ENCODE measurements around the gene RGS7.

DNA sequence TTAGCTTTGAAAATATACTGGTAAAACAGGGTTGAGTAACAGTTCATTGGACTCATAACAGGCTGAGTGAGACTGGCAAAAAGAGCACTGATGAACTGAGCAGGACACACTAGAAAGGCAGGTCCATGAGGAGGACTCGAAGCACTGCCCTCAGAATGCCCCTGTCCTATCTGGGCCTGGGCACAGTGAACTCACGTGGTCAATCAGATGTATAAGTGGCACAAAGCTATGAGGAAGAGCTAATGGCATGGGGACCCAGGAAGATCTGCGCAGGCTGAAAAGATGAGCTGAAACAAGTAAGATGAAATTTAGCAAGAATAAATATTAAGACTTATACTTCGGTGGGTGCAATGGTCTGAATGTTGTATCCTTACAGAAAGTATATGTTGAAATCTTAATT is 9.2 kb upstream of the RGS7 start:
- TF ChIP-seq, protein P1, sequence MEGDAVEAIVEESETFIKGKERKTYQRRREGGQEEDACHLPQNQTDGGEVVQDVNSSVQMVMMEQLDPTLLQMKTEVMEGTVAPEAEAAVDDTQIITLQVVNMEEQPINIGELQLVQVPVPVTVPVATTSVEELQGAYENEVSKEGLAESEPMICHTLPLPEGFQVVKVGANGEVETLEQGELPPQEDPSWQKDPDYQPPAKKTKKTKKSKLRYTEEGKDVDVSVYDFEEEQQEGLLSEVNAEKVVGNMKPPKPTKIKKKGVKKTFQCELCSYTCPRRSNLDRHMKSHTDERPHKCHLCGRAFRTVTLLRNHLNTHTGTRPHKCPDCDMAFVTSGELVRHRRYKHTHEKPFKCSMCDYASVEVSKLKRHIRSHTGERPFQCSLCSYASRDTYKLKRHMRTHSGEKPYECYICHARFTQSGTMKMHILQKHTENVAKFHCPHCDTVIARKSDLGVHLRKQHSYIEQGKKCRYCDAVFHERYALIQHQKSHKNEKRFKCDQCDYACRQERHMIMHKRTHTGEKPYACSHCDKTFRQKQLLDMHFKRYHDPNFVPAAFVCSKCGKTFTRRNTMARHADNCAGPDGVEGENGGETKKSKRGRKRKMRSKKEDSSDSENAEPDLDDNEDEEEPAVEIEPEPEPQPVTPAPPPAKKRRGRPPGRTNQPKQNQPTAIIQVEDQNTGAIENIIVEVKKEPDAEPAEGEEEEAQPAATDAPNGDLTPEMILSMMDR (IDR thresholded peaks at IDR 0.05): no peak
- TF ChIP-seq TCF7L2 (IDR thresholded peaks at IDR 0.05; ENCODE audit: low read depth, low read length) (no peak), POLR2AphosphoS5 (IDR thresholded peaks at IDR 0.05; ENCODE audit: low read depth, low read length) (no peak), SIN3A (IDR thresholded peaks at IDR 0.05; ENCODE audit: borderline replicate concordance, insufficient read depth, low read depth, low read length) (no peak)
- TF ChIP-seq, protein P2, sequence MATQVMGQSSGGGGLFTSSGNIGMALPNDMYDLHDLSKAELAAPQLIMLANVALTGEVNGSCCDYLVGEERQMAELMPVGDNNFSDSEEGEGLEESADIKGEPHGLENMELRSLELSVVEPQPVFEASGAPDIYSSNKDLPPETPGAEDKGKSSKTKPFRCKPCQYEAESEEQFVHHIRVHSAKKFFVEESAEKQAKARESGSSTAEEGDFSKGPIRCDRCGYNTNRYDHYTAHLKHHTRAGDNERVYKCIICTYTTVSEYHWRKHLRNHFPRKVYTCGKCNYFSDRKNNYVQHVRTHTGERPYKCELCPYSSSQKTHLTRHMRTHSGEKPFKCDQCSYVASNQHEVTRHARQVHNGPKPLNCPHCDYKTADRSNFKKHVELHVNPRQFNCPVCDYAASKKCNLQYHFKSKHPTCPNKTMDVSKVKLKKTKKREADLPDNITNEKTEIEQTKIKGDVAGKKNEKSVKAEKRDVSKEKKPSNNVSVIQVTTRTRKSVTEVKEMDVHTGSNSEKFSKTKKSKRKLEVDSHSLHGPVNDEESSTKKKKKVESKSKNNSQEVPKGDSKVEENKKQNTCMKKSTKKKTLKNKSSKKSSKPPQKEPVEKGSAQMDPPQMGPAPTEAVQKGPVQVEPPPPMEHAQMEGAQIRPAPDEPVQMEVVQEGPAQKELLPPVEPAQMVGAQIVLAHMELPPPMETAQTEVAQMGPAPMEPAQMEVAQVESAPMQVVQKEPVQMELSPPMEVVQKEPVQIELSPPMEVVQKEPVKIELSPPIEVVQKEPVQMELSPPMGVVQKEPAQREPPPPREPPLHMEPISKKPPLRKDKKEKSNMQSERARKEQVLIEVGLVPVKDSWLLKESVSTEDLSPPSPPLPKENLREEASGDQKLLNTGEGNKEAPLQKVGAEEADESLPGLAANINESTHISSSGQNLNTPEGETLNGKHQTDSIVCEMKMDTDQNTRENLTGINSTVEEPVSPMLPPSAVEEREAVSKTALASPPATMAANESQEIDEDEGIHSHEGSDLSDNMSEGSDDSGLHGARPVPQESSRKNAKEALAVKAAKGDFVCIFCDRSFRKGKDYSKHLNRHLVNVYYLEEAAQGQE (IDR thresholded peaks at IDR 0.05; ENCODE audit: insufficient read depth in 1 of 2, low read depth in 2 of 2, low read length in 1 of 2): no peak
